Trophoblast cell (in vitro differentiated cells and primary cell): Measurements from ENCODE around the gene HOXA10.

Experiments used
- DNase-seq, 2 donors: peaks; one replicate each; pipeline ENCODE4 v3.0.0-alpha.2; 2016
- H2AFZ ChIP-seq: 2 replicates; pipeline ENCODE4 v1.6.1; 2013; ENCODE audit warnings: low read length, moderate library complexity, mild to moderate bottlenecking; ENCODE audit not compliant: insufficient read depth, poor library complexity
- H2AK5ac ChIP-seq: 2 replicates; pipeline ENCODE4 v1.6.1; 2013; ENCODE audit warnings: mild to moderate bottlenecking, low read length
- H2BK120ac ChIP-seq: 2 replicates; pipeline ENCODE4 v1.6.1; 2013; ENCODE audit warnings: low read length, mild to moderate bottlenecking, moderate library complexity; ENCODE audit not compliant: insufficient read depth, poor library complexity
- H2BK12ac ChIP-seq: 2 replicates; pipeline ENCODE4 v1.6.1; 2013; ENCODE audit warnings: mild to moderate bottlenecking, low read length, moderate library complexity
- H2BK5ac ChIP-seq: 2 replicates; pipeline ENCODE4 v1.6.1; 2013; ENCODE audit warnings: low read length, low read depth, moderate library complexity, mild to moderate bottlenecking; ENCODE audit not compliant: poor library complexity
- H3K14ac ChIP-seq: 2 replicates; pipeline ENCODE4 v1.6.1; 2013; ENCODE audit warnings: mild to moderate bottlenecking, low read length
- H3K18ac ChIP-seq: 2 replicates; pipeline ENCODE4 v1.6.1; 2013; ENCODE audit warnings: mild to moderate bottlenecking, low read length
- H3K23ac ChIP-seq: 2 replicates; pipeline ENCODE4 v1.6.1; 2013; ENCODE audit warnings: low read length
- H3K27ac ChIP-seq: 2 replicates; pipeline ENCODE4 v1.5.1; 2013; ENCODE audit warnings: low read depth, mild to moderate bottlenecking, inconsistent platforms, low read length, moderate library complexity
- H3K27me3 ChIP-seq: 2 replicates; pipeline ENCODE4 v1.6.1; 2013; ENCODE audit warnings: inconsistent platforms, mild to moderate bottlenecking, low read length, moderate library complexity; ENCODE audit not compliant: insufficient read depth
- H3K36me3 ChIP-seq, 2 experiments: 1 replicate in 1 of 2; 2 replicates in 1 of 2; pipeline ENCODE4 v1.6.1; 2013; ENCODE audit warnings: low read length in 2 of 2, mild to moderate bottlenecking in 2 of 2, moderate library complexity in 1 of 2; ENCODE audit not compliant: insufficient read depth in 2 of 2, control insufficient read depth in 1 of 2
- H3K4ac ChIP-seq: 2 replicates; pipeline ENCODE4 v1.6.1; 2013; ENCODE audit warnings: low read depth, mild to moderate bottlenecking, low read length, moderate library complexity
- H3K4me1 ChIP-seq, 2 experiments: 1 replicate in 1 of 2; 2 replicates in 1 of 2; pipeline ENCODE4 v1.6.1; 2013; ENCODE audit warnings: low read length in 2 of 2, mild to moderate bottlenecking in 2 of 2, moderate library complexity in 1 of 2; ENCODE audit not compliant: insufficient read depth in 2 of 2, control insufficient read depth in 1 of 2
- H3K4me2 ChIP-seq: 2 replicates; pipeline ENCODE4 v1.6.1; 2013; ENCODE audit warnings: inconsistent platforms, mild to moderate bottlenecking, low read length, moderate library complexity
- H3K4me3 ChIP-seq: 2 replicates; pipeline ENCODE4 v1.5.1; 2013; ENCODE audit warnings: mild to moderate bottlenecking, low read depth, low read length, inconsistent platforms
- H3K79me1 ChIP-seq: one replicate; pipeline ENCODE4 v1.6.1; 2013; ENCODE audit warnings: low read length
- H3K79me2 ChIP-seq: 2 replicates; pipeline ENCODE4 v1.6.1; 2013; ENCODE audit warnings: low read length, mild to moderate bottlenecking; ENCODE audit not compliant: control insufficient read depth, insufficient read depth, poor library complexity
- H3K9ac ChIP-seq: 2 replicates; pipeline ENCODE4 v1.6.1; 2013; ENCODE audit warnings: mild to moderate bottlenecking, low read length
- H3K9me3 ChIP-seq: 2 replicates; pipeline ENCODE4 v1.6.1; 2013; ENCODE audit warnings: low read depth, mild to moderate bottlenecking, control low read depth, inconsistent platforms, low read length; ENCODE audit not compliant: insufficient read depth
- H4K12ac ChIP-seq: 2 replicates; pipeline ENCODE4 v1.6.1; 2013; ENCODE audit warnings: low read depth, mild to moderate bottlenecking, low read length, moderate library complexity
- H4K8ac ChIP-seq: 2 replicates; pipeline ENCODE4 v1.6.1; 2013; ENCODE audit warnings: low read depth, mild to moderate bottlenecking, low read length, moderate library complexity
- H4K91ac ChIP-seq: one replicate; pipeline ENCODE4 v1.6.1; 2013; ENCODE audit warnings: low read depth, mild to moderate bottlenecking, low read length, moderate library complexity
- WGBS: extraction: QIAGEN DNeasy Blood & Tissue Kit; methylation state at CpG from one replicate; pipeline ENCODE4 v1.1.7; 2013; ENCODE audit warnings: missing lambda C conversion rate; ENCODE audit not compliant: insufficient read length, insufficient coverage; ENCODE audit errors: extremely low coverage; 5-methylcytosine and 5-hydroxymethylcytosine counted together

Gene HOXA10

GRCh38 chr7:27202018-27202861 lies 28.1 kb upstream of the HOXA10 start:
- DNase-seq: no peak
- Histone ChIP-seq H3K9me3 (peaks cover 15% of the 10 kb centered on the region), H3K14ac (no peak overlapping the region), H2AFZ (no peak overlapping the region), H3K79me2 (no peaks in the 10 kb centered on the region), H3K27me3 (peaks cover 87% of the 10 kb centered on the region), H4K12ac (no peak overlapping the region), H3K4me3 (no peak overlapping the region), H3K18ac (no peak overlapping the region), H3K4me1 (peaks cover 16 to 20% of the 10 kb centered on the region in 2 experiments), H3K4me2 (no peak overlapping the region), H3K23ac (no peak overlapping the region), H4K91ac (no peak overlapping the region), H2BK5ac (no peak overlapping the region), H3K36me3 (no peaks in the 10 kb centered on the region), H3K27ac (no peak overlapping the region), H3K4ac (no peak overlapping the region), H3K79me1 (no peaks in the 10 kb centered on the region), H3K9ac (no peak overlapping the region), H2BK120ac (no peak overlapping the region), H2AK5ac (no peak overlapping the region), H4K8ac (no peak overlapping the region), H2BK12ac (no peak overlapping the region)
- WGBS: no CpG with 5 or more reads among the region's 30 CpGs

GRCh38 chr7:27201580-27202017 lies 27.5 kb upstream of the HOXA10 start:
- no peak overlapping the region for H2BK5ac ChIP-seq

DNA sequence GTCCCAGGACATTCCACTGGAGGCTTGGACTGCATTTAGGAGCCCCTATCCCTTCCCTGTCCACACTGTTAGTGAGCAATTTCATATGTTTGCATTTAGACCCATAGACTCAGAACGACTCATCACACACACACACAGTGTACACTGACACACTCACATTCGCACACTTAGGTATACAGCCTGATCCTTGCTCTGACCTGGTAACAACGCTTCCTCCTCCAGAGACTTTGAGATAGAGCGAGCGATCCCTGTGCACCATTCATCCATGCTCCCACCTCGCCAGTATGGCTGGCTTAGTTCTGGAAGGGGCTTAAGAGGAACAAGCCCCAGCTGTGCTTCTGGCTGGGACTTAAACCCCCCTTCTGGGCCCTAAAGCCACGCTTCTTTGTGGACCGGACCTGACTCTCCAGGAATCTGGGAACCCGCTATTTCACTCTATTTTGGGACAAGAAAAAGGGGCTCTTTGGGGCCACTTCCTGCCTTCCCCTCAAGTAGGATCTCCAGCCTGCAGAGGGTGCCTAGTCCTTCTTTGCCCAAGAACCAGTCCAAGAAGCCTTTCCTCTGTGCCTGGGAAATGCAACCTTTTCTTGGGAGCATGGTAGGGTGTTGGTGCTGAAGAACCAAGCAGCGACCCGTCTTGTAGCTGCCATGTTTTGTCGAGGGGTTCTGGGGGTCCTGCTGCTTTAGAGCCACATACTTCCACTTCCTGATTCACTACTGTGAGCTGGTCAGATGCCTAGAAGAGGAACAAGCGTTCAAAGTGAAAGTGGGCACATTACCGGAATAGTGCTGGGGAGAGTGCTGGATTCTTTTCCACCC lies 26.9 kb upstream of the HOXA10 start:
- Histone ChIP-seq H3K27me3 (peaks cover 80% of the 10 kb centered on the region), H3K18ac (no peak overlapping the region), H2AK5ac (no peak overlapping the region), H3K9ac (no peak overlapping the region), H3K4me1 (peaks cover 16 to 20% of the 10 kb centered on the region in 2 experiments), H4K12ac (no peak overlapping the region), H4K91ac (no peak overlapping the region), H3K4ac (no peak overlapping the region), H3K9me3 (peaks cover 15% of the 10 kb centered on the region), H2BK120ac (no peak overlapping the region), H2BK12ac (no peak overlapping the region), H3K27ac (no peak overlapping the region), H3K36me3 (no peaks in the 10 kb centered on the region), H3K4me2 (peak overlapping the region; percentile 71), H2AFZ (no peak overlapping the region), H3K4me3 (peak overlapping the region; percentile 49), H3K79me1 (no peaks in the 10 kb centered on the region), H4K8ac (no peak overlapping the region), H3K14ac (no peak overlapping the region), H2BK5ac (no peak overlapping the region), H3K23ac (no peak overlapping the region), H3K79me2 (no peaks in the 10 kb centered on the region)
- no peak for DNase-seq
- WGBS: no CpG with 5 or more reads among the region's 14 CpGs

More at GRCh38 chr7:27201580-27202017, 27.5 kb upstream of the HOXA10 start:
- no peak overlapping the region for H4K91ac ChIP-seq
- no peak overlapping the region for H3K9ac ChIP-seq
- no peak overlapping the region for H3K27ac ChIP-seq
- no peaks in the 10 kb centered on the region for H3K36me3 ChIP-seq
- no peak overlapping the region for H4K8ac ChIP-seq
- no CpG with 5 or more reads among the region's 4 CpGs for WGBS
- no peak overlapping the region for H2BK120ac ChIP-seq
- no peak overlapping the region for H3K4me2 ChIP-seq
- H2AFZ ChIP-seq: no peak overlapping the region
- H3K18ac ChIP-seq: no peak overlapping the region
- H2AK5ac ChIP-seq: no peak overlapping the region
- H2BK12ac ChIP-seq: no peak overlapping the region
- peaks cover 84% of the 10 kb centered on the region for H3K27me3 ChIP-seq
- H4K12ac ChIP-seq: no peak overlapping the region
- peaks cover 16 to 20% of the 10 kb centered on the region in 2 experiments for H3K4me1 ChIP-seq
- no peak overlapping the region for H3K4ac ChIP-seq
- H3K4me3 ChIP-seq: no peak overlapping the region
- H3K9me3 ChIP-seq: peaks cover 15% of the 10 kb centered on the region
- no peaks in the 10 kb centered on the region for H3K79me2 ChIP-seq
- H3K79me1 ChIP-seq: no peaks in the 10 kb centered on the region
- no peak overlapping the region for H3K14ac ChIP-seq
- no peak overlapping the region for H3K23ac ChIP-seq
- no peak for DNase-seq

GRCh38 chr7:27199849-27200760 lies 26.0 kb upstream of the HOXA10 start, which contains the start of gene HOXA13:
Gene HOXA13, minus strand, starts transcription at chr7:27200091. Its CDS starts 14 bp downstream, at chr7:27200077.
- no peaks in the 10 kb centered on the region for H3K79me1 ChIP-seq
- no peak within 1 kb of the TSS for H3K23ac ChIP-seq
- no CpG with 5 or more reads among the region's 99 CpGs for WGBS

More at GRCh38 chr7:27199849-27200760, 26.0 kb upstream of the HOXA10 start, which contains the start of gene HOXA13:
- no peak within 1 kb of the TSS for H3K27ac ChIP-seq
- no peak within 1 kb of the TSS for H3K9ac ChIP-seq
- H3K36me3 ChIP-seq: no peaks in the 10 kb centered on the region
- peak in 1 of 2 donors; percentile 40 for DNase-seq
- peak within 1 kb of the TSS; percentile 71 for H3K4me2 ChIP-seq
- no peak within 1 kb of the TSS for H4K12ac ChIP-seq
- H2BK12ac ChIP-seq: no peak within 1 kb of the TSS
- no peak within 1 kb of the TSS for H3K18ac ChIP-seq
- H3K14ac ChIP-seq: no peak within 1 kb of the TSS
- H2BK5ac ChIP-seq: no peak within 1 kb of the TSS
- H3K9me3 ChIP-seq: peaks cover 12% of the 10 kb centered on the region
- H3K79me2 ChIP-seq: no peaks in the 10 kb centered on the region
- H2AFZ ChIP-seq: peak within 1 kb of the TSS; percentile 79
- no peak within 1 kb of the TSS for H4K91ac ChIP-seq
- no peak within 1 kb of the TSS for H2BK120ac ChIP-seq
- peaks cover 72% of the 10 kb centered on the region for H3K27me3 ChIP-seq
- no peak within 1 kb of the TSS for H4K8ac ChIP-seq
- peak within 1 kb of the TSS; percentile 55 for H3K4me3 ChIP-seq
- no peak within 1 kb of the TSS for H2AK5ac ChIP-seq
- H3K4ac ChIP-seq: no peak within 1 kb of the TSS
- peaks cover 14 to 15% of the 10 kb centered on the region in 2 experiments for H3K4me1 ChIP-seq
